NCI-H2196 (cell line): ENCODE data around the gene H2AZ2.
A peak's percentile ranks its signal among the peaks of the same experiment; 100 is the strongest.
"Not testable (repeated sequence)": the region's sequence is repeated elsewhere in the genome, so short reads cannot be mapped to it uniquely, and the experiment has no call there.

ENCODE experiments used
- DNase-seq: peaks from one replicate; lab custom pipeline; 2025; ENCODE audit not compliant: unreplicated experiment; lab: John Stamatoyannopoulos, UW

H2AZ2 gene

DNA sequence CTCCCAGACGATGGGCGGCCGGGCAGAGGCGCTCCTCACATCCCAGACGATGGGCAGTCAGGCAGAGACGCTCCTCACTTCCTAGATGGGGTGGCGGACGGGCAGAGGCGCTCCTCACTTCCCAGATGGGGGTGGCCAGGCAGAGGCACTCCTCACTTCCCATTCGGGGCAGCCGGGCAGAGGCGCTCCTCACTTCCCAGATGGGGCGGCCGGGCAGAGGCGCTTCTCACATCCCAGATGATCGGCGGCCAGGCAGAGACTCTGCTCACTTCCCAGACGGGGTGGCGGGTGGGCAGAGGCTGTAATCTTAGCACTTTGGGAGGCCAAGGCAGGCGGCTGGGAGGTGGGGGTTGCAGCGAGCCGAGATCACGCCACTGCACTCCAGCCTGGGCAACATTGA, 24.0 kb upstream of the H2AZ2 start:
- not testable (repeated sequence) for DNase-seq

DNA sequence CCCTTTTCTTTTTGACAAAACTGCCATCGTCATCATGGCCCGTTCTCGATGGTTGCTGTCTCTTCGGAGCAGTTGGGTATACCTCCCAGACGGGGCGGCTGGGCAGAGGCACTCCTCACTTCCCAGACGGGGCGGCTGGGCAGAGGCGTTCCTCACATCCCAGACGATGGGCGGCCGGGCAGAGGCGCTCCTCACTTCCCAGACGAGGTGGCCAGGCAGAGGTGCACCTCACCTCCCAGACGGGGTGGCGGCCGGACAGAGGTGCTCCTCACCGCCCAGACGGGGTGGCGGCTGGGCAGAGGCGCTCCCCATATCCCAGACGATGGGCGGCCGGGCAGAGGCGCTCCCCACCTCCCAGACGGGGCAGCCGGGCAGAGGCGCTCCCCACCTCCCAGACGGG, 22.9 kb upstream of the H2AZ2 start:
- not testable (repeated sequence) for DNase-seq

DNA sequence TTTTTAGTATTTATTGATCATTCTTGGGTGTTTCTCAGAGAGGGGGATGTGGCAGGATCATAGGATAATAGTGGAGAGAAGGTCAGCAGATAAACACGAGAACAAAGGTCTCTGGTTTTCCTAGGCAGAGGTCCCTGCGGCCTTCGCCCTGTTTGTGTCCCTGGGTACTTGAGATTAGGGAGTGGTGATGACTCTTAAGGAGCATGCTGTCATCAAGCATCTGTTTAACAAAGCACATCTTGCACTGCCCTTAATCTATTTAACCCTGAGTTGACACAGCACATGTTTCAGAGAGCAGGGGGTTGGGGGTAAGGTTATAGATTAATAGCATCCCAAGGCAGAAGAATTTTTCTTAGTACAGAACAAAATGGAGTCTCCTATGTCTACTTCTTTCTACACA, 22.4 kb upstream of the H2AZ2 start:
- DNase-seq, result not testable (repeated sequence)

DNA sequence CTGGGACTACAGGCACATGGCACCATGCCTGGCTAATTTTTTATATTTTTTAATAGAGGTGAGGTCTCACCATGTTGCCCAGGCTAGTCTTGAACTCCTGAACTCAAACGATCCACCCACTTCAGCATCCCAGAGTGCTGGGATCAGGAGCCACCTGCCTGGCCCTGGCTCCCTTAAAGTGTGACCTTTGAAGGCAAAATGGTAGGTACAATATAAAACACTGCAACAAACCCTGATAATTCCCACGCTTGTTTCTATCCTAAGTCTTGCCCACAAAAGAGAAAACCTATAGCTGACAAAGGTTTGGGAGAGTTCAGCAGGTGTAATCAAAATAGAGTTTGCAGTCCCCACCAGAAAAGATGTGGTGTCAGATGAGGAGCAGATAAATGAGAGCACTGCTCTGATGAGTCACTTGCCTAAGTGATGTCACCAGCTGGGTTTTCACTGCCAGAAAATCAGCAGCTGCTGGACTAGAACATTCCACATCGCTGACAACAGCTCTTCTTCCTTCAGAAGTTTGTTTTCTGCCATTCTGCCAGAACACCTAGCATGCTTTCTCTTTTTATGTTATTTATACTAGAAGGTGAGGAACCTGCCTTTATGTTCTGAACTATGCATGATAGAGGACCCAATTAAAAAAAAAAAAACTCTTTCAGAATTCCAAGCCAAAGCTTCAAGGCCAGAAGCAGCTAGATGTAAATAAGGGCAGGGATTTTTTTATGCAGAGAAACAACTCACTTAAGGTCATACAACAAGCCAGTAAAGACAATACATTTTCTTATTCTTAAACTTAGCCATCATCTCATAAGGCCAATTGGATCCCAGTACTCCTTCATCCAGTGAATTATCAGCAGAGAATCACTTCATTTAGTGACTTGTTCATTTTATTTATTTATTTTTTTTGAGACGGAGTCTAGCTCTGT, 19.4 kb upstream of the H2AZ2 start:
- DNase-seq, result peak; percentile 53

DNA sequence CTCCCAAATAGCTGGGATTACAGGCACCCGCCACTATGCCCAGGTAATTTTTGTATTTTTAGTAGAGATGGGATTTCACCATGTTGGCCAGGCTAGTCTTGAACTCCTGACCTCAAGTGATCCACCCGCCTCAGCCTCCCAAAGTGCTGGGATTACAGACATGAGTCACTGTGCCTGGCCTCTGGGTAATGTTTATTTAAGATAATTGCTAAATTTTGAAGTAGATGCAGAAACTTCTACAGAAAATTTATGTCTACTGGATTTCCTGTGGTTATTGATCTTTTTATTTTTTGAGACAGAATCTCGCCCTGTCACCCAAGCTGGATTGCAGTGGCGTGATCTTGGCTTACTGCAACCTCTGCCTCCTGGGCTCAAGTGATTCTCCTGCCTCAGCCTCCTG, 14.1 kb upstream of the H2AZ2 start:
- DNase-seq, result not testable (repeated sequence)

DNA sequence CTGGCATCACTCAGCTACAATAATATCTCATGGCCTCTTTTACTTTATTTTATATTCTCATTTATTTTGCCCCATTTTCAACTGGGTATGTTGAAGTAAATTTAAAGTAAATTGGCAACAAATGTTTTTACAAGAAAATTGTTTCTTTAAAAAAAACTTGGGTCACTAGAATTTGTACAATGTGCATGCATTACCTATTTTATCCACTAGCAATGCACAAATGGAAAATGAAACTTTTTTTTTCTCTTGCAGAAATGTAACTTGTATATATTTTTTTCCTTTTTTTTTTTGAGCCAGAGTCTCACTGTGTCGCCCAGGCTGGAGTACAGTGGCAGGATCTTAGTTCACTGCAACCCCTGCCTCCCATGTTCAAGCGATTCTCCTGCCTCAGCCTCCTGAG, 10.3 kb upstream of the H2AZ2 start:
- no peak for DNase-seq

DNA sequence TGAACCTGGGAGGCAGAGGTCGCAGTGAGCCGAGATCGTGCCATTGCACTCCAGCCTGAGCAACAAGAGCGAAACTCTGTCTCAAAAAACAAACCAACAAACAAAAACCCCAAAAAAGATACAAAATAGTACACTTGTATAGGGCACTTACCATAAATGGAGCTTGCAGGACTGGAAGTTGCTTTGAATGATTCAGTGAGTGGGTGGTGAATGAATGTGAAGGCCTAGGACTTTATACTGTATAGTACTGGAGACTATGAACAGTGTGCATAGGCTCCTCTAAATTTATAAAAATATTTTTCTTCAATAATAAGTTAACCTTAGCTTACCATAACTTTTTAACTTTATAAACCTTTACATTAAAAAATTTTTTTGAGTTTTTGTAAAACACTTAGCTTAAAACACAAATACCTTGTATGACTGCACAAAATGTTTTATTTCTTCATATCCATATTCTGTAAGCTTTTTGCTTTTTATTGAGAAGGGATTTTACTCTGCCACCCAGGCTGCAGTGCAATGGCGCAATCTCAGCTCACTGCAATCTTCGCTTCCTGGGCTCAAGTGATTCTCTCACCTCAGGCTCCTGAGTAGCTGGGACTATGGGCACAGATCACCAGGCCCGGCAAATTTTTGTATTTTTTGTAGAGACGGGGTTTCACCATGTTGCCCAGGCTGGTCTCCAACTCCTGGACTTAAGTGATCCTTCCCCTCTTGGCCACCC, 6.9 kb upstream of the H2AZ2 start:
- DNase-seq, result no peak

DNA sequence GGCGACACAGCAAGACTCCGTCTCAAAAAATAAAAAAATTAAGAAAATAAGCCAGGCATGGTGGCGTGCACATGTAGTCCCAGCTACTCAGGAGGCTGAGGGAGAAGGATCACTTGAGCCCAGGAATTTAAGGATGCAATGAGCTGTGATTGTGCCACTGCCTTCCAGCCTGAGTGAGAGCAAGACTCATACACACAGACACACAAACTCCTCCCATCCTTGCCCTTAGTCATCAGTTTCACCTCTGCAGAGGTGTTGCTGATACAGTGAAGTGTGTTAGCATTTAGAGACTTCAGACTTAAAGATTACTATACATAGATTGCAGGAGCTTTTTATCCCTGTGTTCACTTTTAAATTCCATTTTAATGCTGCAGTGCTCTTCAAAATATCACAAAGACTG, 5.5 kb upstream of the H2AZ2 start:
- DNase-seq, result no peak

DNA sequence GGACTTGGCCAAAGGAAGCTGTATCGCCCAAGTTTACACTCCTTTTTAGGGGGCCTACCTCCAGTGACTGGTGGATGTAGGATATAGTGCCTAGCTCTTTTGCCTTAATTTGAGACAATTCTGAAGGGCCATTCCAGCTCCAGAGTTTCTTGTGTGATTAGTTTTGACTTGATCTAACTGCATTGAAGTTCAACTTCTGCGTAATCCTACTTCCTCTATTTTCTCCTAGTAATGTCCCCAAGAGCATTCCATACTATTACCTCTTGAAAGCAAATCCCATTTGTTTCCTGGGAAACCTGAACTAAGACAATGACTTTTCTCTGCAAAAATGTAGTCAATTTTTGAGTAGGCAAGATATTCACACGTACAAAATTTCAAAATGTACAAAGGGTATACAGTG, 4.7 kb upstream of the H2AZ2 start:
- no peak for DNase-seq

DNA sequence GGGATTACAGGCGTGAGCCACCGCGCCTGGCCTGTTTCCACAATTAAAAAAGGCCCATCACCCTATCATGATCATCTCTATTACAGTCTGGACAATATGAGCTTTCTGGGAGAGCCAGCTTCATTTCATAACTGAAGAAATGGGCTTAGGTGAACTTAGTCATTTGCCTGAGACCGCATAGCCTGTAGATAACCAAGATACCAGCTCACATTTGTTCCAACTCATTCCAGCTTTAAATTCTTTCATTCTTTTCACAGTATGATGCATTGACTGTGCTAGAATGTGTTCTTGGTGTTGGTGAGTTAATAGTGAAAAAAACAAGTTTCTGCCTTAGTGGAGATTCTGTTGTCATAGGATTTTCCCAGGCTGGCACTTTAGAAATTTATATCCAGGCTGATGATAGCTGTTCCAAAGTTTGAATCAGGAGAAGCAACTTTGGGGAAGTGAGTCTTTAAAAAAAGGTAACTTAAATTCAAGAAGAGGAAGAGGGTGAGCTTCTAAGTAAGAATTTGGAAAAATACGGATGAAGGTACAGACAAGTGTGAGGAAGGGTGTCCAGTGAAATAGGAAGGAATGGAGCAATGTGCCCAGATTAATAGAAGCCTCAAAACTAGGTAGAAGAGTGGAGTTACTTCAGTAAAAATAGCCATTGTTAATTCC, 2.1 kb upstream of the H2AZ2 start:
- DNase-seq, result no peak

DNA sequence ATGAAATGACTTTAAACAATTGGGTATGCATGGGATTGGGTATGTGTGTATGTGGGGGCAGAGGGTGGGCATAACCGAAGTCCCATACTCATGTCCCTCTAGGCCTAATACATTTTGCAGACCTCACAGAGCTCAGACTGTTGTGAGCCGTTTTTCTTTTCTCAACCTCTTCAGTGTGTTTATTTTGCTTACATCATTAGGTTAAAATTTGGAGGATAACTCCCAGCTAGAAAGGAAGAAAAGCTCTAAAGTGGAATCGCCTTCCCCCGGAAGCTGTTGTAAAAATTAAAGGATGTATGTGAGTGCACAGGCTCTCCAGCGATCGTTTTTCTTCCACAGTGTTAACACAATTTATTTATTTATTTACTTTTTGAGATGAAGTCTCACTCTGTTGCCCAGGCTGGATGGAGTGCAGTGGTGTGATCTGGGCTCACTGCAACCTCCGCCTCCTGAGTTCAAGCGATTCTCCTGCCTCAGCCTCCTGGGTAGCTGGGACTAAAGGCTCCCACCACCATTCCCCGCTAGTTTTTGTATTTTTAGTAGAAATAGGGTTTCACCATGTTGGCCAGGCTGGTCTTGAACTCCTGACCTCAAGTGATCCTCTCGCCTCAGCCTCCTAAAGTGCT, 1.5 kb upstream of the H2AZ2 start:
- peak; percentile 35 for DNase-seq

DNA sequence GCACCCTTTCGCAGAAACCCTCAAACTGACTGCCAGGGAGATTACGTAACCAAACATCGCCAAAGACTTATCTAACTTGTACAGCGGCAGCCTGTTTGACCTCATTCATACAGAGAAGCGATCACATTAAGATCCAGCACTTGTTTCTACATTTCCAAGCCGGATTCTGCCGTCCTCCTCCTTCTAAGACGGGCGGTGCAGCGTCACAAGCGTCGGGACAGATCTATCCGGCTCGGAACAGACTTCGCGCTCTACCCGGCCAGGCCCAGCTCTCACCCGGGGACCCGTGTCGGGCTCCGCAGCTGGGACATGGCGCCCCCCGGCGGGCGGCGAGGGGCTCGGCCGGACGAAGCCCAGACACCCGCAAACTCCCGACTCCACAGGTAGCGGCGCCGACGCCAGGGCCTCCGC, 373 bp downstream of the H2AZ2 start:
- DNase-seq, result peak; percentile 88

DNA sequence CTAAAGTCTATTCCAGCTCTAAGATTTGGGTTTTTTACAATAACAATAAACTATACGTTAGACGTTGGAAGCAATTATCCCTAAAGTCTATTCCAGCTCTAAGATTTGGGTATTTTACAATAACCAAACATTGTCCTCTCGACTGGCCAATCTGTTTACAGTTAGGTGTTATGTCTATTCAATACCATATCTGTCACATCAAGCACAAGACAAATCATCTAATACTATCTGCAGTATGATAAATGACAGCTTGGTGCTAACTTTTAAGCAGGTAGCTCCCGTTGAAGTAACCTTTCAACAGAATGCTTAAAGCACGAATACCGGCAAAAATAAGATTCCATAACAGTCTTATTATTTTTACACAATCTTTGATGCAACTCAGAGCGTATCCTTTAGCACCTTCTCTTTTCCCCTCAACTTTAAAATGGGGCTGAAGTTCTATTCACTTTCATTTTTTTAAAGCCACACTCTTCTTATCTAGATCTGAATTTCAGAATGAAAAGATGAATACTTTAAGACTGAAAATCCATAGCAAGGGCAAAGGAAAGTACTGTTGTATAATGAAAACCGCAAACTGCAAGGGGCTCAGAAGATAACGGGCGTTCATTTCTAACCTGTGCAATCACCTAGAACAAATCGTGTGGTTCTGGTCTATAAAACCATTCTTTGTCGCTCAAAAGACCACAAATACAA, 925 bp downstream of the H2AZ2 start:
- no peak for DNase-seq

DNA sequence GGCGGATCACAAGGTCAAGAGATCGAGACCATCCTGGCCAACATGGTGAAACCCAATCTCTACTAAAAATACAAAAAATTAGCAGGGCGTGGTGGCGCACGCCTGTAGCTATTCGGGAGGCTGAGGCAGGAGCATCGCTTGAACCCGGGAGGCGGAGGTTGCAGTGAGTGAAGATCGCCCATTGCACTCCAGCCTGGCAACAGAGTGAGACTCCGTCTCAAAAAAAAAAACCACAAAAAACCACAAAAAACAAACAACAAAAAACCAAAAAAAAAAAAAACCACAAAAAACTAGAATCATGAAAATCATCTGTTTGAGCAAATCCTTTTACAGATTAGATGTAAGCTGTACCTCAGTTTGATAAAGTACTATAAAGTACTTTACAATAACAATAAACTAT, 1.5 kb downstream of the H2AZ2 start:
- DNase-seq, result not testable (repeated sequence)

DNA sequence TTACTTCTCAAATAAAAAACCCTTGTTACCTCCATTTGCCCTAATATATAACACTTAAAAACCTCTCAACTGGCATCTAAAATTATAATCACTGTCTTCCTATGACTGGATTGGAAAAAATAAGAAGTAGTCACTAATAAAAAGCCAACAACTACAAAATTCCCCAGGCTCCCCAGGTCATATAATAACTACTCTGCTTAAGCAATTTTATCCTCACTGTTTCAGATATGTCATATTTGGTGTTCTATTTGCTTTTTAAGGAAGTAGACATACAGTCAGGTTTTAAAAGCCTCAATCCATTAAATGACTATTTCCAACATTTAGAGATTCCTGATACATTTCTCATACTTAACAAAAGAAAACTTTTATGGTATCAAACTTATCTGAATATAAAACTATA, 2.4 kb downstream of the H2AZ2 start:
- DNase-seq, result no peak

DNA sequence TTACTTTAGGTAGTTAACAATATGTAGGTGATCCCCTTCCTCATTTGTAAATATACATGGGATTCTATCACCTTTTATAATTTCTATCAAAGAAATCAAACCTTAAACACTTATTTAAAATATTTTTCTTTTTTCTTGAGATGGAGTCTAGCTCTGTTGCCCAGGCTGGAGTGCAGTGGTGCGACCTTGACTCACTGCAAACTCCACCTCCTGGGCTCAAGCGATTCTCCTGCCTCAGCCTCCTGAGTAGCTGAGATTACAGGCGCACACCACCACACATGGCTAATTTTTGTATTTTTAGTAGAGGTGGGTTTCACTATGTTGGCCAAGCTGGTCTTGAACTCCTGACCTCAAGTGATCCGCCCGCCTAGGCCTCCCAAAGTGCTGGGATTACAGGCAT, 4.4 kb downstream of the H2AZ2 start:
- not testable (repeated sequence) for DNase-seq

DNA sequence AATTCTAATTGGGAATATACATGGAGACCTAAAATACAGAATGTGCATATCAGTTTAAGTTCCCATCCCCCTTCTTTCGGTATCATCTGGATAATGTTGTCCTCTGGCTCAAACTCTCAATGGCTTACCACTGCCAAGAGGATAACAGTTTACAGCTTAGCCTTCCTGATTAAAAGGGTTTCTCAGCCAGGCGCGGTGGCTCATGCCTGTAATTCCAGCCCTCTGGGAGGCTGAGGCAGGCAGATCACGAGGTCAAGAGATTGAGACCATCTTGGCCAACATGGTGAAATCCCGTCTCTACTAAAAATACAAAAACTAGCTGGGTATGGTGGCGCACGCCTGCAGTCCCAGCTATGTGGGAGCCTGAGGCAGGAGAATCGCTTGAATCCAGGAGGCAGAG, 5.2 kb downstream of the H2AZ2 start:
- not testable (repeated sequence) for DNase-seq

DNA sequence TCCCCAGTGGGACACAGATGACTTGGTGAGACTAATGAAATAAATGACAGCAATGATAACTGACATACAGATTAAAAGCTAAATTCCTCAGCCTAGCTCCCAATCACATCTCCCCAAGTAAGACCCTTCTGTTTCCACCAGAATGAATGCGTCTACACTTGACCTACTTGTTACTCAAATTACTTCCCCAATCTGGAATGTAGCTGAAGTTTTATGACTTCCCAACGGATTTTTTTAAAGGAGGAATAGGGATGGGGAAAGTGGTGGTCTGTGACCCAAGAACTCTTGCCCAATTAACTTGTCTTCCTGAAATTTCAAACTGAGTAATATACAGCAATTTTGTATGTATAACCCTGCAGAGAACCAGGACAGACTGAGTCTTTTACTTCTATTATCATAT, 9.1 kb downstream of the H2AZ2 start:
- DNase-seq, result no peak

DNA sequence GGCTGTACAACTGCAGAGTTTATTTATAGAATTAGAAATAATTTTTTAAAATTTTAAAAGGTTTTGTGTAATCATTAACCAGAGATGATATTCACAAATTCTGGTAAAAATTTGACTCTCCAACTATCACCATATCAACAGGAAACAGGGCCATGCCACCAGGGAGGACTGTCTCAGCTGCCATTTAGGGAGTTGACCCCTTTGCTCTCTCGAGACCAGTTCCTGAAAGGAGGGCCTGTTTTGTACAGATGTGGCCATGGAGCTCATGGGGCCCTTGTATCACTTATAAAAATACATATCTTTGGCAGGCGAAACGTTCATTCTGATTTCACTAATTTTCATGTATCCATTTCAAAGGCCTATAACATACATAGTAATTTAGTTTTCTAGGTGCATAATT, 20.3 kb downstream of the H2AZ2 start:
- DNase-seq, result no peak

DNA sequence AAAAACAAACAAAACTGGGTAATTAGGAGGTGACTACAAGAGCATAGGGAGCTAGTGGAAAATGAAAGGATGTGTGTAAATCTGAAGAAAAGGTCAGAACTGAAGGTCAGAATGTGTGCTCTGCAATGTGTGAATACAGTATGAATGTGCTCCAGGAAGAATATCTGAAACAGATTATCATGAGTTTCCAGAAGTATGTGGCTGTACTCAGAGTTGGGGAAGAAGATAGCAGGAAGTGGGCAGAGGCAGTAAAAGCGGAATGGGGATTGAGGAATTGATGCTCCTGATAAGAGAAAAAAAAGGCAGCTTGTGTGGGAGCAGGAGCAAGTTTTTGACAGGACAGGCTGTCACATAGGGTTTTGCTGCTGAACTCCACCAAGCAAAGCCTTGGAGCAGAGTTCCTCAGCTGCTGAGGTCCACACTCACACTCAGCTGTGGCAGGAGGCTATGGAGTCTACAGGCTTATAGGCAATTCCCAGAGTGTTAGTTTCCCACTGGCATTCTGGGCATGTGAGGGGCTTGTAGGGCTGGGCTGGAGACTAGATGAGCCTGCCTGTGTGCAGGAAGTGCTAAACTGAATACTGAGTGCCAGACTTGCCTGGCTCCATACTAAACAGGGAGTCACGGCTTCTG, 22.9 kb downstream of the H2AZ2 start:
- no peak for DNase-seq
